Measurements from ENCODE around the gene SPATA24. TPM values are rescaled to one million over a fixed set of nuclear protein-coding genes. Genes with fewer than 3 reads are reported as not detected.

SPATA24 gene
- total RNA-seq, 2 donors from 2014 or later, result 18.9 TPM; not detected in 1

GRCh38 chr5:139392678-139393496, 11.0 kb downstream of the SPATA24 start:
- Histone ChIP-seq H3K27ac (no peak overlapping the region), H3K36me3 (replicated peaks in 1 of 2; ENCODE audit: insufficient read depth in 1 of 2, low read depth in 2 of 2) (no peaks in the 10 kb centered on the region), H3K4me3 (peak overlapping the region; percentile 9 to 25), H3K27me3 (peaks cover 0 to 11% of the 10 kb centered on the region in 2 donors), H3K4me1 (peaks cover 37% of the 10 kb centered on the region), H3K9me3 (no peaks in the 10 kb centered on the region)
- 4 to 5% methylated on average over 10 to 69 of the region's 77 CpGs for WGBS, 2 donors
- intact Hi-C loops (cut with DNase I), result no loop called here
- TF ChIP-seq POLR2A (IDR thresholded peaks at IDR 0.05) (no peak), CTCF (IDR thresholded peaks at IDR 0.05) (peak in 6 of 7 experiments; percentile 25 to 62 (median 38))
- DNase-seq (peak; percentile 38 to 51 (median 46)), ATAC-seq (peak; percentile 22)

DNA sequence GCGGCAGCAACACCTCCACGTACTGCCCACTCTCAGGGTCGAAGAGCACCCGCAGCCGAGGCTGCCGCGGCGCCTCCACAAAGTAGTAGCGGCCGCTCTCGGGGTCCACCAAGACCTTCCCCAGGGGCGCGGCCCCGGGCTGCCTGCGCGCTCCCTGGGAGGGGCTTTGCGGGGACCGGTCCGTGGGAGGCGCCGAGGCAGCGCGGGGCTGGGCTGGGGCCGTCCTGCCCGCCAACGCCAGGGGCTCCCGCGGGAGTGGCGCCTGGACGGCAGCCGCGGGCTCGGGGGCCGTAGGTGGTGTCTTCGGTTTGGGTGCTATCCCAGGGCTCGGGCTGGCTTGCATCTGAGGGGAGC, 11.6 kb downstream of the SPATA24 start:
- intact Hi-C loops (cut with DNase I), result no loop called here
- WGBS, 2 donors, result 10% methylated on average over 36 of the region's 36 CpGs; no CpG with 5 or more reads in 1 of the 2 donors
- no peak for ATAC-seq
- DNase-seq, result no peak
- H3K9me3 ChIP-seq, result no peaks in the 10 kb centered on the region
- H3K36me3 ChIP-seq (replicated peaks in 1 of 2; ENCODE audit: insufficient read depth in 1 of 2, low read depth in 2 of 2), result no peaks in the 10 kb centered on the region
- TF ChIP-seq POLR2A (IDR thresholded peaks at IDR 0.05), result no peak
- TF ChIP-seq CTCF (IDR thresholded peaks at IDR 0.05), result no peak
- H3K4me3 ChIP-seq, result no peak overlapping the region
- H3K27me3 ChIP-seq, result peaks cover 0 to 11% of the 10 kb centered on the region in 2 donors
- no peak overlapping the region for H3K27ac ChIP-seq
- H3K4me1 ChIP-seq, result peaks cover 40% of the 10 kb centered on the region

GRCh38 chr5:139391570-139392323, 12.1 kb downstream of the SPATA24 start:
- Histone ChIP-seq H3K4me3 (no peak overlapping the region), H3K27me3 (peaks cover 0 to 11% of the 10 kb centered on the region in 2 donors), H3K36me3 (replicated peaks in 1 of 2; ENCODE audit: insufficient read depth in 1 of 2, low read depth in 2 of 2) (no peaks in the 10 kb centered on the region), H3K27ac (no peak overlapping the region), H3K9me3 (no peaks in the 10 kb centered on the region), H3K4me1 (peaks cover 40% of the 10 kb centered on the region)
- TF ChIP-seq CTCF (IDR thresholded peaks at IDR 0.05) (no peak), POLR2A (IDR thresholded peaks at IDR 0.05) (no peak)
- ATAC-seq, result no peak
- intact Hi-C loops (cut with DNase I), result no loop called here
- no peak for DNase-seq
- WGBS, 2 donors, result 61 to 67% methylated on average over 27 to 33 of the region's 33 CpGs

- H3K4me3 ChIP-seq, result no peak overlapping the region
- peaks cover 0 to 11% of the 10 kb centered on the region in 2 donors for H3K27me3 ChIP-seq
- H3K9me3 ChIP-seq, result no peaks in the 10 kb centered on the region
- ATAC-seq (no peak), DNase-seq (no peak)
- peaks cover 40% of the 10 kb centered on the region for H3K4me1 ChIP-seq
- no peak overlapping the region for H3K27ac ChIP-seq
- 81 to 84% methylated on average over 7 to 10 of the region's 10 CpGs for WGBS, 2 donors
- TF ChIP-seq POLR2A (IDR thresholded peaks at IDR 0.05), result no peak
- intact Hi-C loops (cut with DNase I), result no loop called here
- H3K36me3 ChIP-seq (replicated peaks in 1 of 2; ENCODE audit: insufficient read depth in 1 of 2, low read depth in 2 of 2), result no peaks in the 10 kb centered on the region
These were observed 13.0 kb downstream of the SPATA24 start for GRCh38 chr5:139390639-139391569.

Data from body of pancreas (tissue), 4 donors.